H1 (cell line): ENCODE data around the gene ARID3B. TPM values are rescaled to one million over a fixed set of nuclear protein-coding genes. Genes with fewer than 3 reads are reported as not detected.

Source experiments
- CBX5 ChIP-seq: fragments of 300-800, 300-1000 bp; sonication (generic); IDR thresholded peaks from 2 replicates; pipeline ENCODE4 v1.7.1; 2016; ENCODE audit warnings: antibody characterized with exemption, low read length, low read depth
- JUN ChIP-seq: IDR thresholded peaks from 2 replicates; pipeline ENCODE4 v1.6.1; 2011; ENCODE audit warnings: low read depth, mild to moderate bottlenecking, improper control_type of control experiment, low read length
- RAD21 ChIP-seq, 2 experiments: IDR thresholded peaks in 1 of 2; conservative IDR thresholded peaks in 1 of 2; 2 replicates each; pipeline ENCODE4 v1.6.1; 2011; ENCODE audit warnings: low read depth in 2 of 2, low read length in 2 of 2, improper control_type of control experiment in 1 of 2, inconsistent platforms in 1 of 2, mild to moderate bottlenecking in 1 of 2, moderate library complexity in 1 of 2
- RBBP5 ChIP-seq: IDR thresholded peaks from 2 replicates; pipeline ENCODE4 v1.7.1; 2012; ENCODE audit warnings: low read depth, mild to moderate bottlenecking, inconsistent platforms, low read length, moderate library complexity, borderline replicate concordance
- RFX5 ChIP-seq: IDR thresholded peaks from 2 replicates; pipeline ENCODE4 v1.6.1; 2011; ENCODE audit warnings: low read depth, low read length, improper control_type of control experiment, borderline replicate concordance
- SIN3A ChIP-seq, 2 experiments: IDR thresholded peaks in 1 of 2; conservative IDR thresholded peaks in 1 of 2; 2 replicates each; pipeline ENCODE4 v1.6.1; 2011 to 2012; ENCODE audit warnings: low read length in 2 of 2, improper control_type of control experiment in 1 of 2, low read depth in 1 of 2, mild to moderate bottlenecking in 1 of 2
- polyA plus RNA-seq, 7 experiments: library from polyadenylated mRNA; depleted of rRNA in 3 of 7; stranded (reverse) in 5 of 7; unstranded in 2 of 7; fragments of >200 nt in 5 of 7; fragments of 200-250 nt in 2 of 7; gene quantifications; 1 replicate in 5 of 7; 2 replicates in 1 of 7; 4 replicates in 1 of 7; pipeline versions ENCODE4 v1.2.1 to v1.2.3, GENCODE V29; 2011 to 2013; ENCODE audit warnings: missing spikeins in 2 of 7, mixed read lengths in 2 of 7
- total RNA-seq: library from RNA; stranded (reverse); fragmentation: NEBNext Ultra II Directional; extraction: Animal tissue kit (Norgen Biotek cat#: 25700); gene quantifications from 2 replicates; pipeline ENCODE4 v1.2.1, GENCODE V29; 2021

Gene ARID3B
- total and polyA plus RNA-seq, 2 of the 8 experiments (the other 6 are each of a cell fraction or from before 2014, with no cell fraction given), result 81.0 to 115 TPM

DNA sequence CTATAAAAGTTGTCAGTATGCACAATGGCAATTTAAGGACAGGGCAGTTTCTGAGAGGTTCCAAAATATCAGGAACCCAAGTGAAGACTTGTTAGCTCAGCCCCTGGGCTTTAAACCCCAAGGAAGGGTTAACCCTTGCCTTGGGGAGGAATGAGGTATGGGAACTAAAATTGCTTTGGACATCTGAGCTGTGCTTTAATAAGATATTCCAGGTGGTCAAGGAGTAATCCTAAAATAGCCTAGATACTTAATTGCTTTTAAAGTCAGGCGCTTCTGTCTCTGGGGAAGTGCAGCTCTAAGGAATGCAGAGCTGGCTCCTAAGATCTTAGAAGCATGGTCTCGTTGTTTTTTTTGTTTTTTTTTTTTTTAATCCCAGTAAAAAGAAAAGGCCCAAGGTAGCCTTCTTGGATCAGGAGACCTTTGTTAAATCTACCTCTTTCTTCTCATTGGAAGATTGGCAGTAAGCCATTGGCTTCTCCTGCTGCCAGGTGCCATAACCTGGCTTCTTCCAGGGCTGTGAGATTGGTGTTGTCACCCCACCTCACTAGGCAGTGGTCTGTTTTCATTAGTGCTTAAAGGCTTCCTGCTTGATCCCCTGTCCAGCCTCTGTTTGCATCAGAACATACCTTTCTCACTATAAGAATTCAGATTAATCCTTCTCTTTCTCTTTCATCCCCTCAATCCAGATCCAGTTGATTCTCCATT lies 24.5 kb downstream of the ARID3B start (continued):
- TF ChIP-seq RFX5, result no peak
- no peak for TF ChIP-seq RBBP5
- TF ChIP-seq RAD21 (IDR thresholded peaks at IDR 0.05 in 1 of 2, conservative IDR thresholded peaks at IDR 0.05 in 1 of 2; ENCODE audit: low read depth in 2 of 2, low read length in 2 of 2), result no peak
- TF ChIP-seq JUN, result no peak
- no peak for TF ChIP-seq SIN3A (conservative IDR thresholded peaks at IDR 0.05 in 1 of 2, IDR thresholded peaks at IDR 0.05 in 1 of 2; ENCODE audit: low read depth in 1 of 2, low read length in 2 of 2)
- no peak for TF ChIP-seq CBX5
